ENCODE data around the gene BIRC2.

BIRC2 gene

GRCh38 chr11:102346748-102347461, at the start of gene BIRC2:
BIRC2 (plus strand) TSS chr11:102347214; CDS start chr11:102349855, 2,641 bp downstream.
- DNase-seq, result peak; percentile 97

- DNase-seq, result peak; percentile 51
These were observed 46.2 kb upstream of the BIRC2 start for GRCh38 chr11:102300837-102301236.

GRCh38 chr11:102302241-102302640, 44.8 kb upstream of the BIRC2 start:
- no peak for DNase-seq

- no peak for DNase-seq
These were observed 42.3 kb upstream of the BIRC2 start for GRCh38 chr11:102304686-102305085.

GRCh38 chr11:102305352-102306047, 41.5 kb upstream of the BIRC2 start:
- DNase-seq, result no peak

GRCh38 chr11:102306048-102306597, 40.9 kb upstream of the BIRC2 start:
- DNase-seq, result no peak

DNA sequence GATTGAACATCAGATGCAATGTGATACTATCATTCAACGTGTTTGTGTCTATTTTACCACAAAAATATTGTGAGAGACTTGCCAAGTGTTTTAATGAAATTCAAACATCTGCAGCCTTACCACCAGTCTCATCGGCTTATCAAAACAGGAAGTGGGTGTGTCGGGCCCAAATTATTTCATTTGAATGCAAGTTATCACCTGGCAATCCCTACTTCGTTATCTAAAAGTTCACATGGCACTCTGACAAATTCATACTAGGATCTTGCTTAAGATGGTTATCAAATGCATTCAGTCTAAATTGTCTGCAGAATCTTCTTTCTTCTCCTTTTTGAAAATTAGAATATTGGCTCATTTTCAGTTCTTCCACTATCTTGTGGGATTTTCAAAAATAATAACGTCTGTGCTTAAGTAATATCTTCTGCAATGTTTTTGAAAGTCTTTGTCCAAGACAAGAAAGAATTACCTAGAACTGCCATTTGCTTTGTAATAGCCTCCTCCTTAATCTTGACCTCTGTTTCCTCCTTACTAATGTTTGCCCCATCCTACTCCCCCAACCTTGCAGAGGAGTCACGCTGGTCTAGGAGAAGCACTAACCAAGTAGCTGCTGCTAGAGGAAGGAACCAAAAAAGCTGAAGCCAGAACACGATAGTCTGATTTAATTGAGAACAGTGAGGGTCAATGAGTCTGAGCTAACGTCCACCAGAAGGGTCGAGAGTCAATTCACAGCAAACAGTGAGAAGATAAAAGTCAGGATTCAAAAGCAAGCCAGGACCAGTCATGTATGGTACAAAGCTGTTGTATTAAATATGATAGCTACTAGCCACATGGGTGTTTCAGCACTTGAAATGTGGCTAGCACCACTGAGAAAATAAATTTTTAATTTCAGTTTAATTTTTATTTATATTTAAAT, 39.9 kb upstream of the BIRC2 start:
- no peak for DNase-seq

- no peak for DNase-seq
These were observed 39.3 kb upstream of the BIRC2 start for GRCh38 chr11:102307727-102308038.

DNA sequence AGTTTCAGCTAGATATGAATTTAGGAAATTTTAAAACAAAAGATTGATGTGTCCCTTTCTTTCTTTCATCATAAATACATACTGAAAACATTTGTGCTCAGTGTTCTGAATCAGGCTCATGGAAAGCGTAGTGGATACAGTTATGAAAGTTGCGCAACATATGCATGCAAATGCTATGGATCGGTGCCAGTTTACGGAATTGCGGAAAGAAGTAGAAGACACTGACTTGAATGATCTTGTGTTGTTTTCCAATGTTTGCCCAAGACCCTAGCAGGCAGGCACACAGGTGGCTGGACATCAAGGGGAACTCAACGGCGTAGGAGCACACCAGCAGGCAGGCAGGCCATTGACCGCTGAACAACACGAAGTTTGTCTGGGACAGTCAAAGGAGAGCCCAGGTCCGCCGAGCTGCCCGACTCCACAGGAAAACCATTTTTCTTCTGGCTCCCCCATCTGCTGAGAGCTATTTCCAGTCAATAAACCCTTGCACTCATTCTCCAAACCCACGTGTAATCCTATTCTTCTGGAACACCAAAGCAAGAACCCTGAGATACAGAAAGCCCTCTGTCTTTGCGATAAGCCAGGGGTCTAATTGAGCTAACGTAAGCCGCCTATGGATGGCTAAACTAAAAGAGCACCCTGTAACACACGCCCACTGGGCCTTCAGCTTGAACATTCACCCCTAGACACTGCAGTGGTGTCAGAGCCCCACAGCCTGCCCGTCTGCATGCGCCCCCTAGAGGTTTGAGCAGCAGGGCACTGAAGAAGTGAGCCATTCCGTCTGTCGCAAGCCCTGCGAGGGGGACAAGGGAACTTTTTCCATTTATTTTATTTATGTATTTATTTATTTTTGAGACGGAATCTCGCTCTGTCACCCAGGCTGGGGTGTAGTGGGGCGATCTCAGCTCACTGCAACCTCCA, 37.1 kb upstream of the BIRC2 start:
- DNase-seq, result no peak

DNA sequence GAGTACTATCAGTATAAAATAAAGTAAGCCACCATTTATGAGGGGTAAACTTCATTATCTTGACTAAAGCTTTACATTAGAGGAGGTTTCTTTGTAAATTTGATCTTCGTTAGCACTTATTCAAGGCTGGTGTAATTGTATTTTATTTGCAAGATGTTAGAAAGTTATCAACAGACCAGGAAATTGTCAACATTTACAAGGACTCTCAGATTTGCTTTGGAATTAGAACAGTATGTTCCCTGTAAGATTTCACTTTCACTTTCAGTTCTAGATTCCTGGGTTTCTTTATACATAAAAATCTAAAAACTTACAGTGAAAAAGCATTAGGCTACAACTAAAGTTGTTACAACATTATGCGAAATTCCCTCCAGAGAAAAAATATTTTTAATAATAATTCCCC, 34.3 kb upstream of the BIRC2 start:
- no peak for DNase-seq

DNA sequence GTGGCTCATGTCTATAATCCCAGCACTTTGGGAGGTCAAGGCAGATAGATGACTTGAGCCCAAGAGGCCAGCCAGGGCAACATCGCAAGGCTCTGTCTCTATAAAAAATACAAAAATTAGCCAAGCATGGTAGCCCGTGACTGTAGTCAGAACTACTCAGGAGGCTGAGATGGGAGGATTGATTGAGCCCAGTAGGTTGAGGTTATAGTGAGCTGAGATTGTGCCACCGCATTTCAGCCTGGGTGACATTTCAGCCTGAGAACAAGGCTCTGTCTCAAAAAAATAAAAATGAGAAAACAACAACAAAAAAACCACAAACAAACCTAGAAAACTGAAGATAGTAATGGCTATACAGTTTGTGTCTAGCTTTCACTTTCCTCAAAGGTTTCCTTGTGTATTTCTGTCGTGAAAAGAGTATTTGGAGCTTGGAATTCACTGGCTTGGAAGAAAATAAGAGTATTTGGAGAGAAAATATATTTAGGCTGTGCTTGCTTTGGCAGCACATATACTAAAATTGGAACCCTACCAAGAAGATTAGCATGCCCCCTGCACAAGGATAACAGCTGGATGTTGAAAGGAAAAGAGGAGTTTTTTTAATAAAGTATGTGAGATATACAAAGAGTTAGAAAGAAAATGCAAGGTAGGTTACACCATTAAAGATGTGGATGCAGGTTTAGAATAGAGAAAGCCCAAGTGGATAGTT, 33.6 kb upstream of the BIRC2 start:
- no peak for DNase-seq

GRCh38 chr11:102314784-102315183, 32.2 kb upstream of the BIRC2 start:
- DNase-seq, result no peak

GRCh38 chr11:102316346-102316904, 30.6 kb upstream of the BIRC2 start:
- no peak for DNase-seq

DNA sequence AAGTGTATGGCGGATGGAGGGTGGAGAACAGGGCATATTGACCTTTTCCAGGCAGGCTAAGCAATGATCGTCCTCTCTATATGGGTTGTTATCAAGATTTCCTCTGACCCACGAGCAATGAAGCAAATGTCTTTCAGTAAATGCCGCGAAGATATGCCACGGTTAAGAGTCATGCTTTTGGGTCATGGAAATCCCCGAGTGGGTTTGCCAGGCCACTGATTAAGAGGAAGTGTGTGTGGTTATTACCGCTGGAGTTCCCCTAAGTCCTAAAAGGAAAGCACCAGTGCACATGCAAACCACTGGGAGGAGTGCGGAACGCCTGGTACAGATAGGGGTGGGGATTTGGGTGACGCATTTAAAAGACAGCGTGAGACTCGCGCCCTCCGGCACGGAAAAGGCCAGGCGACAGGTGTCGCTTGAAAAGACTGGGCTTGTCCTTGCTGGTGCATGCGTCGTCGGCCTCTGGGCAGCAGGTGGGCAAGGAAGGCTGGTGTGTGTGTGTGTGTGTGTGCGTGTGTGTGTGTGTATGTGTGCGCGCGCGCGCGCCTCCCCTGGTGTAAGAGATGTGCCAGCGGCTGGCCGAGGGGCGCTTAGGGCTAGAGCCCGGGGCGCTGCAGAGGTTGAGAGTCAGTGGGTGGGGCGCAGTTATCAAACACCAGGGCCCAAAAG, 29.8 kb upstream of the BIRC2 start, which contains the start of gene BIRC3:
BIRC3 (plus strand) TSS at position 386 of the 669 bp plus-strand sequence. CDS start 7,026 bp downstream, outside the sequence.
- peak; percentile 86 for DNase-seq

- no peak for DNase-seq
These were observed 29.3 kb upstream of the BIRC2 start for GRCh38 chr11:102317768-102318103.

DNA sequence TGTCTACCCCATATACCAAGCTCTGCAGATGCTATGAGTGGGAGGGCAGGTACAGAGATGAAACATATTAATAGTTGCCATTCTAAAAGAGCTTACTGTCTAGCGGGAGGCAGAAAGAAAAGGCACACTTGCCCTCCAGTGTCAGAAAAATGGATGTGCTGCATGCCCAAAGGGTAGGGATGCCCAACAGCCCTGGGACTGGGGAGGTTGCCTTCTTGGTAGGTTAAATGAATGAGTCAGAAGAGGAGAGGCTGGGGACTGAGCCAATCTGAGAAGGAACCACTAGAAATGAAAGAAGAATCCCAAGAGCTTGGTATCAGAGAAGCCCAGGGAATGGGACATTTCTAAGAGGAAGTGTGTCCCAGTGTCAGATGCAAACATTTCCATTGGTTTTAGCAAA, 28.5 kb upstream of the BIRC2 start:
- DNase-seq, result peak; percentile 57

- no peak for DNase-seq
These were observed 27.5 kb upstream of the BIRC2 start for GRCh38 chr11:102319544-102319943.

GRCh38 chr11:102320188-102320587, 26.8 kb upstream of the BIRC2 start:
- no peak for DNase-seq

DNA sequence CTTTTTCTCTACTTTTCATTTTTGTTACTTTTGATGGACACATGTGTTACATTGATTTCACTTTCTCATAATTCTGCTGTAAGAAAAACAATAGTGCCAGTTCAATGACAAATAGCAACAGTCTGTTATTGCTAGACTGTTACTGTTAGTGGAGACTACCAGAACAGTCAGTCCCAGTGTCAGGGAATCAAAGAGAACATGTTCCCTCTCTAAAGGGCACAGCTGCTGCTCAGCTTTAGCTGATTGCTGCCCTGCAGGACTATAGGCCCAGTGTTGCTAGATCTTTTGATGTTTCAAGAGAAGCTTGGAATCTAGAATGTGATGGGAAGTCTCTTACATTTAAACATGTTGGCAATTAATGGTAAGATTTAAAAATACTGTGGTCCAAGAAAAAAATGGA, 26.3 kb upstream of the BIRC2 start:
- no peak for DNase-seq

GRCh38 chr11:102322560-102322959, 24.5 kb upstream of the BIRC2 start:
- no peak for DNase-seq
